PC-3 (cell line): ENCODE results near the gene SFXN1. TPM values are rescaled to one million over a fixed set of nuclear protein-coding genes. Genes with fewer than 3 reads are reported as not detected.

ENCODE experiments used
- ATAC-seq: fragments of 200-7000 bp; cut with Tn5 transposase; 2 replicates; pipeline ENCODE4 v1.9.1; 2020; ENCODE audit warnings: mild to moderate bottlenecking, moderate library complexity
- BruUV-seq: library from RNA; stranded (reverse); fragments of 400-500 nt; replicated peaks from 2 replicates; lab custom pipeline; 2021; lab: Mats Ljungman, UMichigan
- CTCF ChIA-PET: fragments of 300-600 bp; sonication (Branson Sonifier 250); formaldehyde crosslinking; loops from one replicate; lab custom pipeline; 2022; ENCODE audit warnings: antibody characterized with exemption; lab: Charles Lee
- POLR2A ChIA-PET: fragments of 300-600 bp; sonication (Branson Sonifier 250); formaldehyde crosslinking; loops from one replicate; lab custom pipeline; 2022; ENCODE audit warnings: antibody characterized with exemption; ENCODE audit not compliant: unreplicated experiment; lab: Charles Lee
- DNase-seq: peaks from one replicate; pipeline ENCODE4 v3.0.0-alpha.2; 2015
- H2AFZ ChIP-seq: fragments of 300-600 bp; sonication (generic); 2 replicates; pipeline ENCODE4 v1.6.0; 2016; ENCODE audit warnings: antibody characterized with exemption, low read length
- H3F3A ChIP-seq: fragments of 300-600 bp; sonication (generic); one replicate; pipeline ENCODE4 v1.6.0; 2017; ENCODE audit warnings: antibody characterized with exemption, low read length, control low read depth, mild to moderate bottlenecking; ENCODE audit not compliant: unreplicated experiment
- H3K27ac ChIP-seq: fragments of 300-600 bp; sonication (generic); 2 replicates; pipeline ENCODE4 v1.5.1; 2016; ENCODE audit warnings: mild to moderate bottlenecking, low read length
- H3K27me3 ChIP-seq: fragments of 300-600 bp; sonication (generic); 2 replicates; pipeline ENCODE4 v1.6.1; 2016; ENCODE audit warnings: low read length, mixed read lengths
- H3K36me3 ChIP-seq: fragments of 300-600 bp; sonication (generic); 2 replicates; pipeline ENCODE4 v1.6.1; 2016; ENCODE audit warnings: low read depth, mixed run types, low read length, mixed read lengths
- H3K4me1 ChIP-seq: fragments of 300-600 bp; sonication (generic); 2 replicates; pipeline ENCODE4 v1.5.1; 2016; ENCODE audit warnings: low read length; ENCODE audit not compliant: insufficient read depth
- H3K4me2 ChIP-seq: fragments of 300-600 bp; sonication (generic); 2 replicates; pipeline ENCODE4 v1.6.0; 2016; ENCODE audit warnings: low read length
- H3K4me3 ChIP-seq: fragments of 300-600 bp; sonication (generic); 2 replicates; pipeline ENCODE4 v1.5.1; 2016; ENCODE audit warnings: mild to moderate bottlenecking, low read length, mixed read lengths
- H3K79me2 ChIP-seq: fragments of 300-600 bp; sonication (generic); 2 replicates; pipeline ENCODE4 v1.6.1; 2017; ENCODE audit warnings: low read length, mixed read lengths
- H3K9ac ChIP-seq: fragments of 300-600 bp; sonication (generic); 2 replicates; pipeline ENCODE4 v1.6.0; 2016; ENCODE audit warnings: mild to moderate bottlenecking, low read length
- H3K9me2 ChIP-seq: fragments of 300-600 bp; sonication (generic); replicated peaks from 2 replicates; pipeline ENCODE4 v1.6.1; 2016; ENCODE audit warnings: mixed run types, low read length, mixed read lengths
- H3K9me3 ChIP-seq: fragments of 300-600 bp; sonication (generic); 2 replicates; pipeline ENCODE4 v1.6.1; 2016; ENCODE audit warnings: low read length, mixed read lengths
- H4K20me1 ChIP-seq: fragments of 300-600 bp; sonication (generic); 2 replicates; pipeline ENCODE4 v1.6.1; 2016; ENCODE audit warnings: low read length, mixed read lengths
- CTCF ChIP-seq: fragments of 300-600 bp; sonication (generic); conservative IDR thresholded peaks from 2 replicates; pipeline ENCODE4 v1.5.1; 2017; ENCODE audit warnings: antibody characterized with exemption, low read depth, mild to moderate bottlenecking, low read length
- EZH2 ChIP-seq: fragments of 300-600 bp; sonication (generic); IDR thresholded peaks from one replicate; pipeline ENCODE4 v1.6.1; 2017; ENCODE audit warnings: antibody characterized with exemption, mild to moderate bottlenecking, low read length; ENCODE audit not compliant: unreplicated experiment
- EZH2phosphoT487 ChIP-seq: fragments of 300-600 bp; sonication (generic); IDR thresholded peaks from 2 replicates; pipeline ENCODE4 v1.6.1; 2018; ENCODE audit warnings: mild to moderate bottlenecking, antibody characterized with exemption, low read length, borderline replicate concordance
- intact Hi-C: fragments of 100-400 bp; cut with micrococcal nuclease; formaldehyde crosslinking; loops from 2 replicates; pipeline ENCODE4 v1.9.0; 2023
- total RNA-seq: library from RNA; depleted of rRNA; stranded (reverse); fragments of >200 nt; gene quantifications from 2 replicates; pipeline ENCODE4 v1.2.3, GENCODE V29; 2014

SFXN1 gene
- total RNA-seq, 1 experiment from 2014 or later = 46.5 TPM

- POLR2A ChIA-PET = no interaction called here
- Histone ChIP-seq H3K4me1 (no peaks in the 10 kb centered on the region), H3K4me2 (no peak overlapping the region), H3F3A (no peaks in the 10 kb centered on the region), H3K27ac (no peak overlapping the region), H3K9ac (no peak overlapping the region), H3K9me3 (no peaks in the 10 kb centered on the region), H3K9me2 (no peaks in the 10 kb centered on the region), H2AFZ (no peak overlapping the region), H3K36me3 (no peaks in the 10 kb centered on the region), H4K20me1 (no peaks in the 10 kb centered on the region), H3K79me2 (no peaks in the 10 kb centered on the region), H3K4me3 (no peak overlapping the region), H3K27me3 (peaks cover 30% of the 10 kb centered on the region)
- BruUV-seq = no TSS peak
- intact Hi-C loops = no loop called here
- no peak for DNase-seq
- CTCF ChIA-PET = no interaction called here
- TF ChIP-seq EZH2 (no peak), EZH2phosphoT487 (no peak), CTCF (no peak)
- no peak for ATAC-seq
These were observed 22.1 kb upstream of the SFXN1 start for GRCh38 chr5:175456105-175456742.

GRCh38 chr5:175457466-175457865, 20.9 kb upstream of the SFXN1 start:
- no peaks in the 10 kb centered on the region for H4K20me1 ChIP-seq
- ATAC-seq (no peak), DNase-seq (peak; percentile 37)
- no peak overlapping the region for H3K9ac ChIP-seq
- BruUV-seq = no TSS peak
- H3F3A ChIP-seq = no peaks in the 10 kb centered on the region
- CTCF ChIA-PET = no interaction called here
- H3K9me3 ChIP-seq = no peaks in the 10 kb centered on the region
- H3K4me1 ChIP-seq = no peaks in the 10 kb centered on the region
- POLR2A ChIA-PET = no interaction called here
- H2AFZ ChIP-seq = no peak overlapping the region
- H3K79me2 ChIP-seq = no peaks in the 10 kb centered on the region
- no peak overlapping the region for H3K4me2 ChIP-seq
- no peaks in the 10 kb centered on the region for H3K9me2 ChIP-seq
- intact Hi-C loops = no loop called here
- H3K27ac ChIP-seq = no peak overlapping the region
- no peaks in the 10 kb centered on the region for H3K36me3 ChIP-seq
- TF ChIP-seq EZH2 (no peak), EZH2phosphoT487 (no peak), CTCF (peak; percentile 36; the same call in 1 of the 2 replicates)
- H3K27me3 ChIP-seq = peaks cover 17% of the 10 kb centered on the region
- no peak overlapping the region for H3K4me3 ChIP-seq

- Histone ChIP-seq H3K9me3 (no peaks in the 10 kb centered on the region), H3K4me3 (no peak overlapping the region), H3K4me2 (no peak overlapping the region), H4K20me1 (no peaks in the 10 kb centered on the region), H3K79me2 (no peaks in the 10 kb centered on the region), H3K27ac (no peak overlapping the region), H3K27me3 (peaks cover 5% of the 10 kb centered on the region; the same call in 1 of the 2 replicates), H3K4me1 (no peaks in the 10 kb centered on the region), H3K36me3 (no peaks in the 10 kb centered on the region), H3K9me2 (no peaks in the 10 kb centered on the region), H2AFZ (no peak overlapping the region), H3F3A (no peaks in the 10 kb centered on the region), H3K9ac (no peak overlapping the region)
- no TSS peak for BruUV-seq
- ChIA-PET CTCF (interaction anchor here (0.6 kb wide), 1 partner anchor 52 kb away, joined by 4 read pairs; no protein-coding TSS in a partner anchor), POLR2A (interaction anchor here (0.6 kb wide), 1 partner anchor 15 kb away, joined by 8 read pairs; no protein-coding TSS in a partner anchor)
- intact Hi-C loops = loop anchor here (1.0 kb wide), 1 partner anchor 509 kb away; no protein-coding TSS in a partner anchor
- TF ChIP-seq CTCF = peak; percentile 61
- no peak for TF ChIP-seq EZH2
- DNase-seq (peak; percentile 59), ATAC-seq (peak; percentile 48)
These were observed 18.2 kb upstream of the SFXN1 start for GRCh38 chr5:175460126-175460525.
